WTC11 (cell line): ENCODE results near the gene CDKN3. TPM values are rescaled to one million over a fixed set of nuclear protein-coding genes. Genes with fewer than 3 reads are reported as not detected.
"Not testable (repeated sequence)": the region's sequence is repeated elsewhere in the genome, so short reads cannot be mapped to it uniquely, and the experiment has no call there.

Source experiments
- ATAC-seq: fragments of 200-7000 bp; cut with Tn5 transposase; 2 replicates; pipeline ENCODE4 v1.10.0; 2021; ENCODE audit warnings: mild to moderate bottlenecking, moderate library complexity
- CTCF ChIA-PET: fragments of 300-600 bp; sonication (Branson Sonifier 250); formaldehyde crosslinking; loops from one replicate; lab custom pipeline; 2021; ENCODE audit warnings: antibody characterized with exemption; lab: Charles Lee
- POLR2A ChIA-PET: fragments of 350-600 bp; sonication (Branson Sonifier 250); formaldehyde crosslinking; loops from one replicate; lab custom pipeline; 2021; ENCODE audit warnings: antibody characterized with exemption; lab: Charles Lee
- DNase-seq: peaks from one replicate; pipeline ENCODE4 v3.0.0; 2021; ENCODE audit warnings: low spot score
- H3K27ac Mint-ChIP-seq: 2 replicates; pipeline ENCODE4 v1.8.0; 2021; ENCODE audit warnings: mixed read lengths
- H3K27me3 Mint-ChIP-seq: 2 replicates; pipeline ENCODE4 v1.8.0; 2021; ENCODE audit warnings: low read depth, mild to moderate bottlenecking, moderate library complexity, mixed read lengths
- H3K36me3 Mint-ChIP-seq: 2 replicates; pipeline ENCODE4 v1.8.0; 2021; ENCODE audit warnings: mixed read lengths
- H3K4me1 Mint-ChIP-seq: 2 replicates; pipeline ENCODE4 v1.8.0; 2022; ENCODE audit warnings: mixed read lengths
- H3K4me3 Mint-ChIP-seq: 2 replicates; pipeline ENCODE4 v1.8.0; 2021; ENCODE audit warnings: mild to moderate bottlenecking, moderate library complexity, mixed read lengths
- H3K9me3 Mint-ChIP-seq: 2 replicates; pipeline ENCODE4 v1.8.0; 2021; ENCODE audit warnings: mixed read lengths
- CBFB ChIP-seq: sonication (generic); formaldehyde crosslinking; IDR thresholded peaks from 2 replicates; pipeline ENCODE4 v1.8.1; 2022; ENCODE audit warnings: mild to moderate bottlenecking, low read depth, missing genetic modification reagents
- CREM ChIP-seq: sonication (generic); formaldehyde crosslinking; IDR thresholded peaks from 2 replicates; pipeline ENCODE4 v1.8.1; 2022; ENCODE audit warnings: mild to moderate bottlenecking, missing genetic modification reagents, moderate library complexity
- IRF2 ChIP-seq: sonication (generic); formaldehyde crosslinking; IDR thresholded peaks from 2 replicates; pipeline ENCODE4 v1.8.0; 2022; ENCODE audit warnings: low read depth, missing genetic modification reagents, borderline replicate concordance
- JUN ChIP-seq: sonication (generic); formaldehyde crosslinking; IDR thresholded peaks from 2 replicates; pipeline ENCODE4 v1.8.0; 2023; ENCODE audit warnings: mild to moderate bottlenecking, missing genetic modification reagents
- KAT7 ChIP-seq: sonication (generic); formaldehyde crosslinking; IDR thresholded peaks from 2 replicates; pipeline ENCODE4 v1.8.1; 2023; ENCODE audit warnings: missing genetic modification reagents, mild to moderate bottlenecking, borderline replicate concordance
- MXD4 ChIP-seq: fragments of 250-450 bp; sonication (Bioruptor Pico); IDR thresholded peaks from 2 replicates; pipeline ENCODE4 v1.8.0; 2021; ENCODE audit warnings: mild to moderate bottlenecking, moderate library complexity, borderline replicate concordance
- NR1H2 ChIP-seq: sonication (generic); formaldehyde crosslinking; IDR thresholded peaks from 2 replicates; pipeline ENCODE4 v1.9.0; 2021; ENCODE audit warnings: mild to moderate bottlenecking, moderate library complexity, missing genetic modification reagents
- SMAD3 ChIP-seq: sonication (generic); formaldehyde crosslinking; IDR thresholded peaks from 2 replicates; pipeline ENCODE4 v1.8.0; 2022; ENCODE audit warnings: missing genetic modification reagents, mild to moderate bottlenecking, borderline replicate concordance
- SP1 ChIP-seq: sonication (generic); formaldehyde crosslinking; conservative IDR thresholded peaks from 2 replicates; pipeline ENCODE4 v1.8.1; 2022; ENCODE audit warnings: missing genetic modification reagents
- ZNF423 ChIP-seq: fragments of 250-450 bp; sonication (Bioruptor Pico); IDR thresholded peaks from 2 replicates; pipeline ENCODE4 v2.1.2; 2022; ENCODE audit warnings: mild to moderate bottlenecking, moderate library complexity
- ZNF671 ChIP-seq: fragments of 250-450 bp; sonication (Bioruptor Pico); IDR thresholded peaks from 2 replicates; pipeline ENCODE4 v1.8.0; 2021; ENCODE audit warnings: mild to moderate bottlenecking
- total RNA-seq: library from RNA; stranded (reverse); gene quantifications from 3 replicates; pipeline ENCODE4 v1.2.3, GENCODE V29; 2021
- TF ChIP-seq, protein P1 (sequence below): sonication (generic); formaldehyde crosslinking; conservative IDR thresholded peaks from 2 replicates; pipeline ENCODE4 v1.8.1; 2022; ENCODE audit warnings: mild to moderate bottlenecking, missing genetic modification reagents
- TF ChIP-seq, protein P2 (sequence below): sonication (generic); formaldehyde crosslinking; IDR thresholded peaks from 2 replicates; pipeline ENCODE4 v1.8.1; 2022; ENCODE audit warnings: low read depth, mild to moderate bottlenecking, moderate library complexity, missing genetic modification reagents, borderline replicate concordance
- TF ChIP-seq, protein P3 (sequence below): fragments of 250-450 bp; sonication (Bioruptor Pico); IDR thresholded peaks from 2 replicates; pipeline ENCODE4 v1.8.0; 2021; ENCODE audit warnings: mild to moderate bottlenecking
- TF ChIP-seq, protein P4 (sequence below): sonication (generic); formaldehyde crosslinking; IDR thresholded peaks from 2 replicates; pipeline ENCODE4 v1.8.1; 2022; ENCODE audit warnings: mild to moderate bottlenecking, missing genetic modification reagents, moderate library complexity, borderline replicate concordance
- TF ChIP-seq, protein P5 (sequence below): sonication (generic); formaldehyde crosslinking; conservative IDR thresholded peaks from 2 replicates; pipeline ENCODE4 v1.8.1; 2023; ENCODE audit warnings: mild to moderate bottlenecking, low read depth, missing genetic modification reagents, moderate library complexity
- TF ChIP-seq, protein P6 (sequence below): fragments of 250-450 bp; sonication (Bioruptor Pico); IDR thresholded peaks from 2 replicates; pipeline ENCODE4 v2.1.2; 2022; ENCODE audit warnings: mild to moderate bottlenecking, moderate library complexity

Gene CDKN3
- total RNA-seq, 1 experiment from 2014 or later: 55.4 TPM

DNA sequence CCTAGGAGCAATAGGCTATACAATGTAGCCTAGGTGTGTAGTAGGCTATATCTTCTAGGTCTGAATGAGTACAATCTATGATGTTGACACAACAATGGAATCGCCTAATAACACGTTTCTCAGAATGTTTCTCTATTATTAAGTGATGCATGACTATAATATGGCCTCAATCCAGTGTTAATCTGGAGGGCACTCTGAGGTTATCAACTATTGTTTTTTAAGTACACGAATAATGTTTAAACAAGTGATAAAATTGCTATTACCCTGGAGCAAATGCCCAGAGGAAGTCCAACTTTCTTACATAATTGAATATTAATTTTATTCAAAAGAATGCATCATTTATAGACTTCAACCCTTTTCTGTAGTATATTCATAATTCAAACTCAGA, 60.8 kb downstream of the CDKN3 start:
- DNase-seq (no peak), ATAC-seq (no peak)
- Mint-ChIP-seq H3K27me3 (no peaks in the 10 kb centered on the region), H3K4me1 (no peaks in the 10 kb centered on the region), H3K36me3 (peaks cover 19% of the 10 kb centered on the region), H3K4me3 (no peak overlapping the region), H3K27ac (no peak overlapping the region), H3K9me3 (peaks cover 24% of the 10 kb centered on the region)
- TF ChIP-seq NR1H2 (CRISPR knock-in tag) (no peak), JUN (CRISPR knock-in tag) (no peak), ZNF423 (CRISPR knock-in tag) (no peak), CBFB (CRISPR knock-in tag) (no peak), CREM (no peak)
- TF ChIP-seq, protein P1, sequence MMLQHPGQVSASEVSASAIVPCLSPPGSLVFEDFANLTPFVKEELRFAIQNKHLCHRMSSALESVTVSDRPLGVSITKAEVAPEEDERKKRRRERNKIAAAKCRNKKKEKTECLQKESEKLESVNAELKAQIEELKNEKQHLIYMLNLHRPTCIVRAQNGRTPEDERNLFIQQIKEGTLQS (CRISPR knock-in tag): no peak
- ChIA-PET POLR2A (no interaction called here), CTCF (no interaction called here)

DNA sequence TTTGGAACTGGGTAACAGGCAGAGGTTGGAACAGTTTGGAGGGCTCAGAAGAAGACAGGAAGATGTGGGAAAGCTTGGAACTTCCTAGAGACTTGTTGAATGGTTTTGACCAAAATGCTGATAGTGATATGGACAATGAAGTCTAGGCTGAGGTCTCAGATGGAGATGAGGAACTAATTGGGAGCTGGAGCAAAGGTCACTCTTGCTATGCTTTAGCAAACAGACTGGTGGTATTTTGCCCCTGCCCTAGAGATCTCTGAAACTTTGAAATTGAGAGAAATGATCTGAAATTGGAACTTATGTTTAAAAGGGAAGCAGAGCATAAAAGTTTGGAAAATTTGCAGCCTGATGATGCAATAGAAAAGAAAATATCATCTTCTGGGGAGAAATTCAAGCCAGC, 61.7 kb downstream of the CDKN3 start:
- H3K27me3 Mint-ChIP-seq, H3K27ac Mint-ChIP-seq, H3K4me1 Mint-ChIP-seq, ATAC-seq, H3K4me3 Mint-ChIP-seq, POLR2A ChIA-PET, DNase-seq, CTCF ChIA-PET: not testable (repeated sequence)
- Mint-ChIP-seq H3K9me3 (peaks cover 24% of the 10 kb centered on the region), H3K36me3 (peaks cover 19% of the 10 kb centered on the region)

DNA sequence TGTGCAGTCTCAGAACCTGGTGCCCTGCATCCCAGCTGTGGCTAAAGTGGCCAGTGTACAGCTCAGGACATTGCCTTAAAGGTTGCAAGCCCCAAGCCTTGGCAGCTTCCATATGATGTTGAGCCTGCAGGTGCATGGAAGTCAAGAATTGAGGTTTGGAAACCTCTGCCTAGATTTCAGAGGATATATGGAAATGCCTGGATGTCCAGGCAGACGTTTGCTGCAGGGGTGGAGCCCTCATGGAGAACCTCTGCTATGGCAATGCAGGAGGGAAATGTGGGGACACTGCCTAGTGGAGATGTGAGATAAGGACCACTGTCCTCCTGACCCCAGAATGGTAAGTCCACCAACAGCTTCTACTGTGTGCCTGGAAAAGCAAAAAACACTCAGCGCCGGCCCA, 62.3 kb downstream of the CDKN3 start:
- Mint-ChIP-seq H3K27me3 (no peaks in the 10 kb centered on the region), H3K4me1 (no peaks in the 10 kb centered on the region), H3K36me3 (peaks cover 19% of the 10 kb centered on the region), H3K27ac (no peak overlapping the region), H3K9me3 (peaks cover 24% of the 10 kb centered on the region), H3K4me3 (no peak overlapping the region)
- ATAC-seq: no peak
- TF ChIP-seq IRF2: no peak
- no peak for TF ChIP-seq MXD4
- TF ChIP-seq, protein P2, sequence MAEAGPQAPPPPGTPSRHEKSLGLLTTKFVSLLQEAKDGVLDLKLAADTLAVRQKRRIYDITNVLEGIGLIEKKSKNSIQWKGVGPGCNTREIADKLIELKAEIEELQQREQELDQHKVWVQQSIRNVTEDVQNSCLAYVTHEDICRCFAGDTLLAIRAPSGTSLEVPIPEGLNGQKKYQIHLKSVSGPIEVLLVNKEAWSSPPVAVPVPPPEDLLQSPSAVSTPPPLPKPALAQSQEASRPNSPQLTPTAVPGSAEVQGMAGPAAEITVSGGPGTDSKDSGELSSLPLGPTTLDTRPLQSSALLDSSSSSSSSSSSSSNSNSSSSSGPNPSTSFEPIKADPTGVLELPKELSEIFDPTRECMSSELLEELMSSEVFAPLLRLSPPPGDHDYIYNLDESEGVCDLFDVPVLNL (CRISPR knock-in tag): no peak
- no peak for TF ChIP-seq ZNF671 (CRISPR knock-in tag)
- TF ChIP-seq SMAD3: no peak
- TF ChIP-seq, protein P3, sequence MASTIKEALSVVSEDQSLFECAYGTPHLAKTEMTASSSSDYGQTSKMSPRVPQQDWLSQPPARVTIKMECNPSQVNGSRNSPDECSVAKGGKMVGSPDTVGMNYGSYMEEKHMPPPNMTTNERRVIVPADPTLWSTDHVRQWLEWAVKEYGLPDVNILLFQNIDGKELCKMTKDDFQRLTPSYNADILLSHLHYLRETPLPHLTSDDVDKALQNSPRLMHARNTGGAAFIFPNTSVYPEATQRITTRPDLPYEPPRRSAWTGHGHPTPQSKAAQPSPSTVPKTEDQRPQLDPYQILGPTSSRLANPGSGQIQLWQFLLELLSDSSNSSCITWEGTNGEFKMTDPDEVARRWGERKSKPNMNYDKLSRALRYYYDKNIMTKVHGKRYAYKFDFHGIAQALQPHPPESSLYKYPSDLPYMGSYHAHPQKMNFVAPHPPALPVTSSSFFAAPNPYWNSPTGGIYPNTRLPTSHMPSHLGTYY (CRISPR knock-in tag): no peak
- TF ChIP-seq SP1 (CRISPR knock-in tag): no peak
- TF ChIP-seq, protein P4, sequence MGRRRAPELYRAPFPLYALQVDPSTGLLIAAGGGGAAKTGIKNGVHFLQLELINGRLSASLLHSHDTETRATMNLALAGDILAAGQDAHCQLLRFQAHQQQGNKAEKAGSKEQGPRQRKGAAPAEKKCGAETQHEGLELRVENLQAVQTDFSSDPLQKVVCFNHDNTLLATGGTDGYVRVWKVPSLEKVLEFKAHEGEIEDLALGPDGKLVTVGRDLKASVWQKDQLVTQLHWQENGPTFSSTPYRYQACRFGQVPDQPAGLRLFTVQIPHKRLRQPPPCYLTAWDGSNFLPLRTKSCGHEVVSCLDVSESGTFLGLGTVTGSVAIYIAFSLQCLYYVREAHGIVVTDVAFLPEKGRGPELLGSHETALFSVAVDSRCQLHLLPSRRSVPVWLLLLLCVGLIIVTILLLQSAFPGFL (CRISPR knock-in tag): no peak
- TF ChIP-seq, protein P5, sequence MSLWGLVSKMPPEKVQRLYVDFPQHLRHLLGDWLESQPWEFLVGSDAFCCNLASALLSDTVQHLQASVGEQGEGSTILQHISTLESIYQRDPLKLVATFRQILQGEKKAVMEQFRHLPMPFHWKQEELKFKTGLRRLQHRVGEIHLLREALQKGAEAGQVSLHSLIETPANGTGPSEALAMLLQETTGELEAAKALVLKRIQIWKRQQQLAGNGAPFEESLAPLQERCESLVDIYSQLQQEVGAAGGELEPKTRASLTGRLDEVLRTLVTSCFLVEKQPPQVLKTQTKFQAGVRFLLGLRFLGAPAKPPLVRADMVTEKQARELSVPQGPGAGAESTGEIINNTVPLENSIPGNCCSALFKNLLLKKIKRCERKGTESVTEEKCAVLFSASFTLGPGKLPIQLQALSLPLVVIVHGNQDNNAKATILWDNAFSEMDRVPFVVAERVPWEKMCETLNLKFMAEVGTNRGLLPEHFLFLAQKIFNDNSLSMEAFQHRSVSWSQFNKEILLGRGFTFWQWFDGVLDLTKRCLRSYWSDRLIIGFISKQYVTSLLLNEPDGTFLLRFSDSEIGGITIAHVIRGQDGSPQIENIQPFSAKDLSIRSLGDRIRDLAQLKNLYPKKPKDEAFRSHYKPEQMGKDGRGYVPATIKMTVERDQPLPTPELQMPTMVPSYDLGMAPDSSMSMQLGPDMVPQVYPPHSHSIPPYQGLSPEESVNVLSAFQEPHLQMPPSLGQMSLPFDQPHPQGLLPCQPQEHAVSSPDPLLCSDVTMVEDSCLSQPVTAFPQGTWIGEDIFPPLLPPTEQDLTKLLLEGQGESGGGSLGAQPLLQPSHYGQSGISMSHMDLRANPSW (CRISPR knock-in tag): no peak
- TF ChIP-seq, protein P6, sequence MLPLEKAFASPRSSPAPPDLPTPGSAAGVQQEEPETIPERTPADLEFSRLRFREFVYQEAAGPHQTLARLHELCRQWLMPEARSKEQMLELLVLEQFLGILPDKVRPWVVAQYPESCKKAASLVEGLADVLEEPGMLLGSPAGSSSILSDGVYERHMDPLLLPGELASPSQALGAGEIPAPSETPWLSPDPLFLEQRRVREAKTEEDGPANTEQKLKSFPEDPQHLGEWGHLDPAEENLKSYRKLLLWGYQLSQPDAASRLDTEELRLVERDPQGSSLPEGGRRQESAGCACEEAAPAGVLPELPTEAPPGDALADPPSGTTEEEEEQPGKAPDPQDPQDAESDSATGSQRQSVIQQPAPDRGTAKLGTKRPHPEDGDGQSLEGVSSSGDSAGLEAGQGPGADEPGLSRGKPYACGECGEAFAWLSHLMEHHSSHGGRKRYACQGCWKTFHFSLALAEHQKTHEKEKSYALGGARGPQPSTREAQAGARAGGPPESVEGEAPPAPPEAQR (CRISPR knock-in tag): no peak
- TF ChIP-seq KAT7 (CRISPR knock-in tag): no peak
- ChIA-PET POLR2A (no interaction called here), CTCF (no interaction called here)
- DNase-seq: no peak
